Osteocyte (in vitro differentiated cells): ENCODE results near the gene LTK. TPM values are rescaled to one million over a fixed set of nuclear protein-coding genes. Genes with fewer than 3 reads are reported as not detected.

Source experiments
- DNase-seq: peaks from one replicate; pipeline ENCODE4 v3.0.0; 2021; ENCODE audit warnings: mixed read lengths; ENCODE audit not compliant: unreplicated experiment; ENCODE audit errors: extremely low spot score
- H3K27ac Mint-ChIP-seq: one replicate; pipeline ENCODE4 v1.8.0; 2021; ENCODE audit warnings: mild to moderate bottlenecking, mixed read lengths; ENCODE audit not compliant: unreplicated experiment
- H3K27me3 Mint-ChIP-seq: one replicate; pipeline ENCODE4 v1.8.0; 2021; ENCODE audit warnings: mixed read lengths; ENCODE audit not compliant: unreplicated experiment
- H3K36me3 Mint-ChIP-seq: one replicate; pipeline ENCODE4 v1.8.0; 2021; ENCODE audit warnings: mixed read lengths; ENCODE audit not compliant: unreplicated experiment
- H3K4me1 Mint-ChIP-seq: one replicate; pipeline ENCODE4 v1.8.0; 2021; ENCODE audit warnings: mixed read lengths; ENCODE audit not compliant: unreplicated experiment
- H3K4me3 Mint-ChIP-seq: one replicate; pipeline ENCODE4 v1.8.0; 2021; ENCODE audit warnings: mild to moderate bottlenecking, moderate library complexity, mixed read lengths; ENCODE audit not compliant: unreplicated experiment
- H3K9me3 Mint-ChIP-seq: one replicate; pipeline ENCODE4 v1.8.0; 2021; ENCODE audit warnings: mixed read lengths; ENCODE audit not compliant: unreplicated experiment
- total RNA-seq: library from RNA; stranded (reverse); gene quantifications from 2 replicates; pipeline ENCODE4 v1.2.1, GENCODE V29; 2021
- TF ChIP-seq, protein P1 (sequence below): fragments of 200-600 bp; sonication (generic); IDR thresholded peaks from 2 replicates; pipeline ENCODE4 v1.5.0; 2021; ENCODE audit warnings: antibody characterized with exemption, mild to moderate bottlenecking, moderate library complexity

Gene LTK
- total RNA-seq, 1 donor from 2014 or later, result 0.91 TPM

DNA sequence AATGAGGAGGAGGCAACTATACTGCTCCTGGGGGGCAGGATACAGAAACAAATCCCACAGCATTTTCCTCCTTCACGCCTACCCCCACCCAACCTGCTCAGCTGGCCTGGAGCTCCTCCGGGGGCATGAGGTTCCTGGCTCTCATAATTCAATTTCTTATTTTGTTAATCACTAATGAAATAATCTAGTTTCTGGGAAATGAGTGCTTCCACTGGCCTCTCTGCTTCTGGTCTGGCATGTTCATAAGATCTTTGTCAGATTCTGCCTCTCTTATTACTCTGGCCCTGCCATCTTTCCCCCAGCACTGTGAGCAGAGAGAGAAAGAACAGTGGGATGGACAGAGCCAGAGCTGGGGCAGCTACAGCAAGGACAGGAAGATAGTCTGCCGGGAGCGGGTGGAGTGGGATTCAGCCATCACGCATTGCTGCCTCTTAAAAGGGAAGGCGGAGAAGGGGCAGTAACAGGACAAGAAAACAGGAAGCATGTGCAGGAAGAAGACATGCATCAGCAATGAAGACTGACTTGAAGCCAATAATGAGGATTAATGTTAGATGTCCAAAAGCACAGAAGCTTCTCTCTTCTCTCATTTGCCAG lies 16.8 kb upstream of the LTK start:
- TF ChIP-seq, protein P1, sequence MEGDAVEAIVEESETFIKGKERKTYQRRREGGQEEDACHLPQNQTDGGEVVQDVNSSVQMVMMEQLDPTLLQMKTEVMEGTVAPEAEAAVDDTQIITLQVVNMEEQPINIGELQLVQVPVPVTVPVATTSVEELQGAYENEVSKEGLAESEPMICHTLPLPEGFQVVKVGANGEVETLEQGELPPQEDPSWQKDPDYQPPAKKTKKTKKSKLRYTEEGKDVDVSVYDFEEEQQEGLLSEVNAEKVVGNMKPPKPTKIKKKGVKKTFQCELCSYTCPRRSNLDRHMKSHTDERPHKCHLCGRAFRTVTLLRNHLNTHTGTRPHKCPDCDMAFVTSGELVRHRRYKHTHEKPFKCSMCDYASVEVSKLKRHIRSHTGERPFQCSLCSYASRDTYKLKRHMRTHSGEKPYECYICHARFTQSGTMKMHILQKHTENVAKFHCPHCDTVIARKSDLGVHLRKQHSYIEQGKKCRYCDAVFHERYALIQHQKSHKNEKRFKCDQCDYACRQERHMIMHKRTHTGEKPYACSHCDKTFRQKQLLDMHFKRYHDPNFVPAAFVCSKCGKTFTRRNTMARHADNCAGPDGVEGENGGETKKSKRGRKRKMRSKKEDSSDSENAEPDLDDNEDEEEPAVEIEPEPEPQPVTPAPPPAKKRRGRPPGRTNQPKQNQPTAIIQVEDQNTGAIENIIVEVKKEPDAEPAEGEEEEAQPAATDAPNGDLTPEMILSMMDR, result no peak
- Mint-ChIP-seq H3K4me1 (no peaks in the 10 kb centered on the region), H3K4me3 (no peak overlapping the region), H3K27me3 (no peaks in the 10 kb centered on the region), H3K27ac (no peak overlapping the region), H3K36me3 (peaks cover 33% of the 10 kb centered on the region), H3K9me3 (no peaks in the 10 kb centered on the region)
- no peak for DNase-seq

DNA sequence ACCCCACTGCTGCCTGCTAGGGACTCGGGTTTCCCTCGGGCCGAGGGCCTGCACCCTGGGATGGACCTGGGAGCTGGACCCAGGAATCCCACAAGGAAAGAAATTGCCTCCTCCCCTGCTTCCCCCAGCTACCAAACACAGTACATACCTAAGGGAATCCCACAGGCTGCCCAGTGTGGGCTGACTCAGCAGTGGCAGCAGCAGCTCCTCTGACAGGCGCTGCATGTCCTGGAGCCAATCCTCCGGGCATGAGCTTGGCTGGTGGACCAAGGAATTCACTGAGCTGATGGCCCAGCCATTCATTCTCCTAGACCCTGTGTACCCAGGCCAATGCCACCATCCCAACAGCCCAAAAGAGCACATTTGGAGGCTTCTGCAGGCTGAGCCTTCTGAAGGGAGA lies 9.5 kb upstream of the LTK start:
- TF ChIP-seq, protein P1, result no peak

GRCh38 chr15:41521614-41522013 lies 8.0 kb upstream of the LTK start:
- no peaks in the 10 kb centered on the region for H3K4me1 Mint-ChIP-seq
- TF ChIP-seq, protein P1, result no peak
- no peaks in the 10 kb centered on the region for H3K27me3 Mint-ChIP-seq
- no peak overlapping the region for H3K4me3 Mint-ChIP-seq
- H3K9me3 Mint-ChIP-seq, result no peaks in the 10 kb centered on the region
- H3K36me3 Mint-ChIP-seq, result peaks cover 19% of the 10 kb centered on the region
- DNase-seq, result no peak
- peak overlapping the region; percentile 1 for H3K27ac Mint-ChIP-seq

More for the DNA sequence above, 9.5 kb upstream of the LTK start:
- Mint-ChIP-seq H3K9me3 (no peaks in the 10 kb centered on the region), H3K27ac (no peak overlapping the region), H3K27me3 (no peaks in the 10 kb centered on the region), H3K4me3 (no peak overlapping the region), H3K36me3 (peaks cover 28% of the 10 kb centered on the region), H3K4me1 (no peaks in the 10 kb centered on the region)
- no peak for DNase-seq

DNA sequence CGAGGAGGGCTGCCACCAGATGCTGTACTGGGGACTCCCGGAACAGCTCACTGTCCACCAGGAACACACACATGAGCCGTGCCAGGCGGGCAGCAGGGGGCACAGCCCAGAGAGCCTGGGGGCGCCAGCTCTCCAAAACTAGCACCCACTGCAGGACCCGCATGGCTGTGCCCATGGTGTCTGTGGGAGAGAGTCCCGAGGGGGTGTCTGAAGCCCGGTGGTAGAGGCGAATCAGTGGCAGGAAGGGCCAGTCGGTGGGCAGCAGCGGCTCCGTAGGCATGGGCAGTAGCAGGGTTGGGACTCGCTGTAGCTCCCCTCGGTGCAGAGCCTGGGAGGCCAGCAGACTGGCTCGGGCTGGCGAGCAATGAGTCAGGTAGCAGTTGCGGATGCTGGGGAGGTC lies 7.0 kb upstream of the LTK start:
- H3K4me1 Mint-ChIP-seq, result no peaks in the 10 kb centered on the region
- no peaks in the 10 kb centered on the region for H3K27me3 Mint-ChIP-seq
- DNase-seq, result no peak
- H3K36me3 Mint-ChIP-seq, result peaks cover 14% of the 10 kb centered on the region
- H3K27ac Mint-ChIP-seq, result no peak overlapping the region
- TF ChIP-seq, protein P1, result no peak
- no peaks in the 10 kb centered on the region for H3K9me3 Mint-ChIP-seq
- no peak overlapping the region for H3K4me3 Mint-ChIP-seq

DNA sequence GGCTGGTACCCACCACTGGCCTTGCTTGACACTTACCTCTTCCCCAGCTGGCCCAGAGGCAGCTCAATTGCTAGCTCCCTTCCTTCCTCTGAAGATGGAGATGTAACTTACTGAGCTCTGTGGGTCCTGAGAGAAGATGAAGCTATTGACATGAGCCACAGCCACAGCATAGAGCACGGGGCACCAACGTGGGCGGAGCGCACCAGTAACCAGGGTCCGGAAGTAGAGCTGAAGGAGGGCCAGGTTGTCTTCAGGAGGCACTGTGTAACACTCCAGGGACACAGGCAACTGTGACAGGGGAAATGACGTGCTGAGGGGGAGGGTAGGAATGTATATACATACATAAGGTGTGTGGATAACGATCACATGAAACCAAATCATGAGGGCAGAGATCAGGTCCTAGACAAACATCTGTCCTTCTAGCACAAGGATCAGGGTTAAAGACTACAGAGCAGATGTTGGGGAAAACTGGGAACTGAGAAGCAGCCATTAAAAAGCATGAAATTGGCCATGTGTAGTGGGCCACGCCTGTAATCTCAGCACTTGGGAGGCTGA lies 4.3 kb upstream of the LTK start:
- peaks cover 11% of the 10 kb centered on the region for H3K36me3 Mint-ChIP-seq
- no peak for DNase-seq
- H3K27me3 Mint-ChIP-seq, result peaks cover 5% of the 10 kb centered on the region
- no peak overlapping the region for H3K4me3 Mint-ChIP-seq
- no peak overlapping the region for H3K27ac Mint-ChIP-seq
- TF ChIP-seq, protein P1, result no peak
- H3K4me1 Mint-ChIP-seq, result peaks cover 10% of the 10 kb centered on the region
- H3K9me3 Mint-ChIP-seq, result no peaks in the 10 kb centered on the region
